NCI-H345 (cell line): ENCODE measurements around the gene RAET1G.
"Not testable (repeated sequence)": the region's sequence is repeated elsewhere in the genome, so short reads cannot be mapped to it uniquely, and the experiment has no call there.

Source experiments
- DNase-seq: peaks from one replicate; lab custom pipeline; 2025; lab: John Stamatoyannopoulos, UW

RAET1G gene

DNA sequence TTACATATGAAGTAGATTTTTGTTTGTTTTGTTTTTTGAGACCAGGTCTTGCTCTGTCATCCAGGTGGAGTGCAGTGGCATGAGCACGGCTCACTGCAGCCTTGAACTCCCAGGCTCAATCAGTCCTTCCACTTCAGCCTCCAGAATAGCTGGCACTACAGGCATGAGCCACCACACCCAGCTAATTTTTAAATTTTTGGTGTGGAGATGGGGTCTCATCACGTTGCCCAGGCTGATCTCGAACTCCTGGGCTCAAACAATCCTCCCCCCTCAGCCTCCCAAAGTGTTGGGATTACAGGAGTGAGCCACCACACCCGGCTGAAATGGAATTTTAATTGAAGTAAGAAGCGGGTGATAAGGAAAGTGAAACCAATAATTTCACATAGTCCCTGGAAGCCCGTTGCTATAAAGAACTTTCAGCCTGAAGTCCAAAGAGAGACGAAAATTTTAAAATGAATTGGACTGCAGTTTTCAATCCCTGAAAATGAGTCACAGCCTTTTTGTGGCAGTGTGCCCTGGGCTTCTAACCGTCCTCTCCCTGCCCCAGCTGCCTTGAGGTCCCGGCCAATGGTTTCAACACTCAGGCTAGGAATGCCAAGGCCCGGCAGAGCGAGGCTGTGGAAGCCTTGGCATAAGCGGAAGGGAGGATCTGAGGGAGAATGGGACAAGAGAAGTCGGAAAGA lies 25.8 kb downstream of the RAET1G start:
- DNase-seq, result no peak

DNA sequence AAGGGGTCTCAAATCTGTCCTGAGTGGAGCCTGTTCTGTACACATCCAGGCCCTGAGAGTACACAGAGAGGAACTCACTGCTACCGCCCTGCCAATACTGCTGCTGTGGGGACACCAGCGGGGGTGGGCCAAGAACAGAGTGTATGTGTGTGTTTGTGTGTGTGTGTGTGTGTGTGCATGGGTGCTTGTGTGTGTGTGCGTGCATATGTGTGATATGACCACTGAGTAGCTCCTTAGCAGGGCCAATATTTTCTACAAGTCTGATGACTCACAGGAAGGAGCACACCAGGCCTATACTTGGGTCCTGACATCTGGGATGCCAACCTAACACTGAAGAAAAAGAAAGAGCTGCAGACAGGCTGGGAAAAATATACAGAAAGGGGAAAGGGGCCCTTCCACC lies 26.4 kb downstream of the RAET1G start:
- no peak for DNase-seq

DNA sequence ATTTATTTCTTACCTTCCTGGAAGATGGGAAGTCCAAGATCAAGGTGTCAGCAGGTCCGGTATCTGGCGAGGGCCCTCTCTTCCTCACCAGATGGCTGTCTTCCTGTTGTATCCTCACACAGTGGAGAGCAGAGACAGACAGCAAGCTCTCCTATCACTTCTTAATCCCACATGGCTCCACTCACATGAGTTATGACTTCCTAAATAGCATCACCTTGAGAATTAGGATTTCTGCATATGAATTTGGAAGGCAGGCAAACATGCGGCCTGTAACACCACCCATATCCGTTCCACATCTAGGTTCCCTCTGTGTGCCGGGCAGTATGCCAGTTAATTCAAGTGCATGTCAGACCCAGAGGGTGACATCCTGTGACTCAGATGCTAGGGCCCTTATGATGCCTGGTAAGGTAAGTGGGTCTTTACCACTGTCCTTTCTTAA lies 27.1 kb downstream of the RAET1G start:
- DNase-seq, result peak; percentile 90

DNA sequence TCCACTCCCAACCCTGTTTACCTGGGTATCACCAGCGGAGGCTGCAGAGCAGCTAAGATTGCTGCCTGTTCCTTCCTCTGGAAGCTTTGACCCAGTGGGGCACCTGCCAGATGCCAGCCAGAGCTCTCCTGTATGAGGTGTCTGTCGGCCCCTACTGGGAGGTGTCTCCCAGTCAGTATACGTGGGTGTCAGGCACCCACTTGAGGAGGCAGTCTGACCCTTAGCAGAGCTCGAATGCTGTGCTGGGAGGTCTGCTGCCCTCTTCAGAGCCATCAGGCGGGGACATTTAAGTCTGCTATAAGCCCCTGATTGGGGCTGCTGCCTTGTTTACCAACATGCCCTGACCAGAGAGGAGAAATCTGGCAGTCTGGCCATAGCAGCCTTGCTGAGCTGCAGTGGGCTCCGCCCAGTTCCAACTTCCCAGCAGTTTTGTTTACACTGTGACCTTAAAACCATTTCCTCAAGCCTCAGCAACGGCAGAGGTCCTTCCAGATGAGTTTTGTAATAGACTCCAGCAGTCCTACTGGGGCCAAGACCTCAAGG lies 27.8 kb downstream of the RAET1G start:
- DNase-seq, result no peak

DNA sequence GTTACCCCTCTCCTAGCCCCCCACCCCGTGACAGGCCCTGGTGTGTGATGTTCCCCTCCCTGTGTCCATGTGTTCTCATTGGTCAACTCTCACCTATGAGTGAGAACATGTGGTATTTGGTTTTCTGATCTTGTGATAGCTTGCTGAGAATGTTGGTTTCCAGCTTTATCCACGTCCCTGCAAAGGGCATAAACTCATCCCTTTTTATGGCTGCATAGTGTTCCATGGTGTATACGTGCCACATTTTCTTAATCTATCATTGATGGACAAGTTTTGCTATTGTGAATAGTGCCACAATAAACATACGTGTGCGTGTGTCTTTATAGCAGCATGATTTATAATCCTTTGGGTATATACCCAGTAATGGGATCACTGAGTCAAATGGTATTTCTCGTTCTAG lies 31.1 kb downstream of the RAET1G start:
- not testable (repeated sequence) for DNase-seq

DNA sequence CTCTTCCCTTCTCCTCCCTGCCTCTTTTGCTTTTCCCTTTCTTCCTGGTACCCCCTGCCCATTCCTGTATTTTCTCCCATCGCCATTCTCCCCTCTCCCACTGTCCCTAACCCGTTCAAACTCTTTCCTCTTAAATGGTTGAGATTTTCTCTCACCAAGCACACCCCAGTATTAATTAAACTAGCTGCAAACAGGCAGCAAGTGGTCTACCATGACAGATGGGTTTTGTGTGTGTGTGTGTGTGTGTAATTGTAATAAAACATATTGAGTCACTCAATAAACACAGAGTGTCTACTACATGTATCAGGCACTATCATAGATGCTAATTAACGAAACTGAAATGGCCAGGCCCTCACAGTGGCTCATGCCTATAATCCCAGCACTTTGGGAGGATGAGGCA lies 31.7 kb downstream of the RAET1G start:
- DNase-seq, result no peak

DNA sequence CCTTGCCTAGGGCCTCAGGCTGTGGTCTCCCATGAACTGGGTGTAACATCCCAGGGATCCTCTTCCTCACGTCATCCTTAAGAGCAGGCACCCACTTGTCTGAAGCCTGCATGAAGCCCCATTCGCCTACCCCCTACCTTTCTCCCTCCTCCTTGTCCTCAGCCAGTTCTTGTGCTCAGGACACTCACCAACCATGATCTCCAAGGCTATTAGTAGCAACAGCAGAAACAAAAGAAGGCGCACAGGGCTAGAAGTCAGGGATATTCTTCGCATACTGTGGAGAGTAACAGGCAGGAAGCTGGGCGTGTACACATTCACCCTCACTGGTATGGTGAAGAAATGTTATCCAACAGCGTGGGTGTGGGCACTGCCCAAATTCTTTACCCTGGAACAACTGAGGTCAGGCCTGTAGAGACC lies 32.3 kb downstream of the RAET1G start:
- DNase-seq, result no peak

DNA sequence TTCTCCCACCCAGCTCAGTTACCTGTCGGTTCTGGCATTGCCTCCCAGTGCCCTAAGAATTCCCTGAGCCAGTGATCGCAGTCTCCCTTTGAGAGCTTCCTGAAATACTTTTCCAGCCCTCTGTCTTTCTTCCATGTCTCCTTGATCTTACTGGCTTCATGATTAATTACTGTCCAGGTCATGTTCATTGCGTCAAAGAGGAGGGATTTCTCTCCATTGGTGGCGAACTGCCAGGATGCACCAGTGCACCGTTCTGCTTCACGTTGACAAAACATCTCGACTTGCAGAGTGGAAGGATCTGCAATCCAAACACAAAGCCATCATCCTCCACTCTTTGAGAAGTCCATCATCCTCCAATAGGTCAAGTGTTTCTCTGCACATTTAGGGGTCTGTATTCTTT lies 33.6 kb downstream of the RAET1G start:
- DNase-seq, result peak; percentile 8

DNA sequence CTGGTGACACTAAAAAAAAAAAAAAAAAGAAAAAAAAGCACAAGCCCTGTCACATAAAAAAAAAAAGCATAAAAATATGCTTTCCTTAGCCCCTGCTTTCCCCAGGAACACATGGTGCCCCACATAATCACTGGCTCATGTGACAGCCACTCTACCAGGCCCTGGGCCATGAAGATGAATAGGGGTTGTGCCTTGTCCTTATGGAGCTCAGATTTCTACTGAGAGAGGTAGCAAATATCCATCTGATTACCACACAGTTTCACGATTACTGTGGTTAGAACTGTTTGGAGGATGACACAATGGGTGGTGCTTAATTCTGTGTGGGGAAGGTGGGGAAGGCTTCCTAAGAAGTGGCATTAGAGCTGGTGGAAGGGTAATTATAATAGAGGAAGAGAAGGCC lies 34.3 kb downstream of the RAET1G start:
- DNase-seq, result no peak

DNA sequence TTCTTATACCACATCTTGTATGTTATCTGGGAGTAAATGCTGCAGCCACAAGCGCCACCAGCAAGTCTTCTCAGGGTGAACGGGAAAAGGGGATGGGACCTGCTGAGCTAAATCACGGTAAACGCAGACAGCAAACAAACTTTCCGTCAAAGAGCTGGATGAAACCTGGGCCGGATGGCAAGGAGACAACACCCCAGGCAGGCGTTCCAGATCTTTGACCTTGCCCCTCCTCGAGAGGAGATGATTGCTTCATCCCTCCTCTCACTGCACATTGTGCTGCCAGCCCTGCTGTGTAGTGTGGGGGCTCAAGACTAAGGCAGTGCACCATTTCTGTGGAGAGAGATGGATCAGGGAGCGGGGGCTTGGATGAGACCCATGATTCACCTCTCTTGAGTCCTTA lies 34.8 kb downstream of the RAET1G start:
- DNase-seq, result no peak

DNA sequence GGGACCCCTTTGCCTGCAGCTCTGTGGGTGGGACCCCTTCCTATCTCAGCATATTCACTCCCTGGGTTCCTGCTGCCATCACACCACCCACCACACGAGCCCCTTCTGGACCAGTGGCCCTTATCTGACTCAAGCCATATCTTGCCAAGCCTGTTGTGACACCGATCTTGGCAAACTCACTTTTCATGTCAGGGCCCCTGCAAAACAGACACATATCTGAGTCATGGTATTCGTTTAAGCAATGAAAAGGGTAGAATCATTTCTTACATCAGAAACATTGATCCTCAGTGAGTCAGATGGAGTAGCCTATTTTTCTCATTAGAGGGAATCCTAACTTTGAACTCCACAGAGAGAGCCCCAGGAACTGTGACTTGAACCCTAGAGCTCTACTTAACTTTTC lies 35.6 kb downstream of the RAET1G start:
- DNase-seq, result no peak

DNA sequence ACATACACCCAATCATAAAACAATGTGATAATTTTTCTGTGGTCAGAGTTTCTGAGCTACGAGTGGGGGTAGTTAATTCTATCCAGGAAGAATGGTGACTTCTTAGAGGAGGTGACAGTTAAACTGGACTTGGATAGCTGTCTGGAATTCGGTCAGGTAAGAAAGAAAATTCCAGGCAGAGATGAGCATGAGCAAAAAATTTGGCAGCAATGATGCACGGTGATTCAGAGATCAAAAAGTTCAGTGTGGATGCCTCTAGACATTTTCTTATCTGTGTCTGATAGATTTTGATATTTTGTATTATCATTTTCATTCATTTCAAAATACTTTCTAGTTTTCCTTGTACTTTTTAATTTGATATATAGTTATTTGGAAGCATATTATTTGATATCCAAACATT lies 37.0 kb downstream of the RAET1G start:
- DNase-seq, result no peak

DNA sequence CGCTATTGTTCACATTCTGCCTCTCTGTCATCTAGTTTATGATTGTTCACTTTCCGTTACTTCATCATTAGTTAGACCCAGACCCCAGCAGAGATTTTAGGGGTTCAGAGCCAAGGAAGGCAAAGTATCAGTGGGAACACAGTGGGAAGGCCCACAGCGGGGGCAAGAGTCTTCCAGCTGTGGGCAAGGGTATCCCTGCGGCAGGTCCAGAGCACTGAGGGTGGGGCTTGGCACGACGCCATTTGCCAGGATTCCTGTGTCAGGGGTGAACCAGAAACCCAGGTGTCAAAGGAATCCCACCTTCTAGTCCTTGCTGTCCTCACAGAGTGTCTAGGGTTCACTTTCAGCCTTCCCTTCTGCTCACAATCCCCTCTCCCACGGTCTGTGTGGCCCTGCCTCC lies 38.3 kb downstream of the RAET1G start:
- no peak for DNase-seq

DNA sequence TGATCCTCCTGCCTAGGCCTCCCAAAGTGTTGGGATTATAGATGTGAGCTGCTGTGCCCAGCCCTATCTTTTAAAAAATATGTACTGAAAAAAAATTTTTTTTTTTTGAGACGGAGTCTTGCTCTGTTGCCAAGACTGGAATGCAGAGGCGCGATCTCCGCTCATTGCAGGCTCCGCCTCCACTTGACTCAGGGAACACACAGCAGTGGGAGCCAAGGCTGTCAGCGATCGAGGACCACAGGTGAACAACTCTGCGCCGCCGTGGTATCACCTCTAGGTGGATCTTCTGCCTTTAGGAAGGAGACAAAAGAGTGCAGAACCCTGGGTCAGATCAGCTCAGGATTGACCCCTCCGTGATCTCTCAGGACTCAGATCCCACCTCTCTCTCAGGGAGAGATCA lies 38.7 kb downstream of the RAET1G start:
- no peak for DNase-seq

DNA sequence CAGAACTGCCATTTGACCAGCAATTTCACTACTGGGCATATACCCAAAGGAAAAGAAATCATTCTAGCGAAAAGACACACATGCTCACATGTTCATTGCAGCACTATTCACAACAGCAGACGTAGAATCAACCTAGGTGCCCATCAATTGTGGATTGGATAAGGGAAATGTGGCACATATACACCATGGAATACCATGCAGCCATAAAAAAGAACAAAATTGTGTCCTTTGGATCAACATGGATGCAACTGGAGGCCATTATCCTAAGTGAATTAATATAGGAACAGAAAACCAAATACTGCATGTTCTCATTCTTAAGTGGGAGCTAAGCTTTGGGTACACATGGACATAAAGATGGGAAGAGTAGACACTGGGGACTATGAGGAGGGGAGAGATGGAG lies 41.1 kb downstream of the RAET1G start:
- DNase-seq, result no peak

DNA sequence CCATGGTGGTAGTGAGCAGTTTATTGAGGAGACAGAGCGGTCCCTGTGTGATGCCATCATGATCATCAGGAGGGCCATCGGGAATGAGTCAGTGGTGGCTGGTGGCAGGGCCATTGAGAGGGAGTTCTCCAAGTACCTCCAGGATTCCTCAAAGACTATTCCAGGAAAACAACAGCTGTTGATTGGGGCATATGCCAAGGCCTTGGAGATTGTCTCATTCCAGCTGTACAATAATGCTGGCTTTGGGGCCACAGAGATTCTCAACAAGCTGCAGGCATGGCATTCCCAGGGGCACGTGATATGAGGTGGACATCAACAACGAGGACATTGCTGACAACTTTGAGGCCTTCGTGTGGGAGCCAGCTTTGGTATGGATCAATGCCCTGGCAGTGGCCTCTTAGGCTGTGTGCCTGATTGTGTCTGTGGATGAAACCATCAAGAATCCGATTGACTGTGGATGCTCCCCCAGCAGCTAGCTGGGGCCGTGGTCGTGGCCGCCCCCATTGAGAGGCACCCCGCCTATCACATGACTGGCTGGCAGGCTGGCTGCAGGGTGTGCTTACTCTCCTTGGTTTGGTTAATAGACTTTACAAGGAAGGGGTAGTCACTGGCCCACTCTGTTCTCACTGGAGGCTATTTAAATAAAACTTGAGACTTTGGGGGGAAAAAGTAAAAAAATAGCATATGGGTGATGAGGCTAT lies 41.7 kb downstream of the RAET1G start:
- no peak for DNase-seq

DNA sequence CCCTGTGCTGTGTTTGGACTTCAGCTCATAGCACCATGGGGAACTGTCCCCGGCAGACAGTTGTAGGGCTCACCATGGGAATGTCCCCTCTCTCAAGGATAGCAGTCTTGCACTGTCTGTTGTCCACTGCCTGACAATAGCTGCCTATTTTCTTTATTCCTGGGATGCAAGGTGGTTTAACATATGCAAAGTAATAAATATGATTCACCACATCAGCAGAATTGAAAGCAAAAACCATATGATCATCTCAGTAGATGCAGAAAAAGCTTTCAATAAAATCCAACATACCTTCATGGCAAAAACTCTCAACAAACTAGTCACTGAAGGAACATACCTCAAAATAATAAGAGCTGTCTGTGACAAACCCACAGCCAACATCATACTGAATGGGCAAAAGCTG lies 45.3 kb downstream of the RAET1G start:
- DNase-seq, result no peak

DNA sequence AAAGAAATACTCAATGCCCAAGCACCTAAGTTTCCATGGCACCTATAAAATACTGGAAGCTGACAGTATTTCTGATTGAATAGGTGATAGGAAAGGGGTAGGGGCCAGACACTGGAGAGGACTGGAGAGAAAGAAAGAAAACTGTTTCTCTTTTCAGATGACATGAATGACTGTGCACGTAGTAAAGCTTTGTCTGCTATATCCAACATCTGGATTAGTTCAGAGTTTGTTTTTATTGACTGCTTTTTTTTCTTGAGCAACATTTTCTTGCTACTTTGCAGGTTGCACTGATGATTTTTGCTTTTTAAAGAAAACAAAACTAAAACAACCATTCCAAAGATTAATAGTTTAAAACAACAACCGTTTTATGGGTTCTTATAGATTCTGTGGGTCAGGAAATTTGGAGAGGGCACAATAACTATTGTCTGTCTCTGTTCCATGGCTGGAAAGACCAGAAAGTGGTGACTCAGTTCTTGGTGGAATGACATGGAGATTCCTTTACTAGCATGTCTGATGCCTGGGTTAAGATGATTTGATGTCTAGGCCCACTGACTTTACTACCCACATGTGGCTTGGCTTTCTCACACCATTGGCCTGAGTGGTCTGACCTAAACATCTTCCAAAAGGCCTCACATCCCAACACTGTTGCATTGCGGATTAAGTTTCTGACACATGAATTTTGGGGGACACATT lies 46.5 kb downstream of the RAET1G start:
- DNase-seq, result no peak

DNA sequence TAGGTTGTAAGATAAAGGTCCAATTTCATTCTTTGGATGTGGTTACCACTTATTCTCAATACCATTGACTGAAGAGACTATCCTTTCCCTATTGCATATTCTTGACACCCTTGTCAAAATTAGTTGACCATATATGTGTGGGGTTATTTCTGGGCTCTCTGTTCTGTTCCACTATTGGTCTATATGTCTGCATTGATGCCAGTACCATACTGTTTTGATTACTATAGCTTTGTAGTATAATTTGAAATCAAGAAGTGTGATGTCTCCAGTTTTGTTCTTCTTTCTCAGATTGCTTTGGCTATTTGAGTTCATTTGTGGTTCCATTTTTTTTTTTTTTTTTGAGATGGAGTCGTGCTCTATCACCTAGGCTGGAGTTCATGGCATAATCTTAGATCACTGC lies 50.7 kb downstream of the RAET1G start:
- DNase-seq, result no peak

DNA sequence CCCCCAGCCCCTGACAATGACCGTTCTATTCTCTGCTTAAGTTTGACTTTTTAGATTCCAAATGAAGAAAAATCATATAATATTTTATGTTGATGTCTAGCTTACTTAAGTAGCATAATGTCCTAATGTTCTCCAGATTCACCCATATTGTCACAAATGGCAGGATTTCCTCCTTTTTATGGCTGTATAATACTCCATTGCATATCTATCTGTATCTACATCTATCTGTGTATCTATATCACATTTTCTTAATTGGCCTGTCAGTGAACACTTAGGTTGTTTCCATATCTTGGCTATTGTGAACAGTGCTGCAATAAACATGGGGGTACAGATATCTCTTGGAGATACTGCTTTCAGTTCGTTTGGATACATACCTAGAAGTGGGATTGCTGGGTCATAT lies 51.7 kb downstream of the RAET1G start:
- no peak for DNase-seq

DNA sequence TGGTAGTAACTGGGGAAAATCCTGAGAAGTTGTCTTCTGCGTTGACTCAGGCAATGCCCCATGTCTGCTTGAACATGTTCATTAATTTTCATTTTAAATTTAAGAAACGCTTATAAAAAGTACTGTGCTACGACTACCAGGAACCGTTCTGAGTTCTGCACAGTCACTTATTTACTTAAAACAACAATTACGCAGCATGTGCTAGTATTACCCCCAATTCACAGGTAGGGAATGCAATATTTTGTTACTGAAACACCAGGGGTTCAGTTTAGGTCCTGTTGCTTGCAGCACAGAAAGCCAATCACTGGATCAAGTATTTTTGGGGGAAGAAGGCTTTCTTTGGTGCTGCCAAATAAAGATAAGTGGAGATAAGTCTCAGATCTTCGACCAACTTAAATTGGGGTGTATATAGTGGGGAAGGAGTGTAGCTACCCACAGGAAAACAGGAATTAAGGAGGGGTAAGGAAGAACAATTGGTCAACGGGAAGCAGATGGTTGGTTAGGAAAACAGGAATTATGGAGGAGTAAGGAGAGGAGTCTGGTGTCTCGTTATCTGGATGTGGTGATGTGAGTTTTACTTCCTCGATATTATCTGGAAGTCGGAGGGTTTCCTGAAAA lies 53.5 kb downstream of the RAET1G start:
- DNase-seq, result no peak

DNA sequence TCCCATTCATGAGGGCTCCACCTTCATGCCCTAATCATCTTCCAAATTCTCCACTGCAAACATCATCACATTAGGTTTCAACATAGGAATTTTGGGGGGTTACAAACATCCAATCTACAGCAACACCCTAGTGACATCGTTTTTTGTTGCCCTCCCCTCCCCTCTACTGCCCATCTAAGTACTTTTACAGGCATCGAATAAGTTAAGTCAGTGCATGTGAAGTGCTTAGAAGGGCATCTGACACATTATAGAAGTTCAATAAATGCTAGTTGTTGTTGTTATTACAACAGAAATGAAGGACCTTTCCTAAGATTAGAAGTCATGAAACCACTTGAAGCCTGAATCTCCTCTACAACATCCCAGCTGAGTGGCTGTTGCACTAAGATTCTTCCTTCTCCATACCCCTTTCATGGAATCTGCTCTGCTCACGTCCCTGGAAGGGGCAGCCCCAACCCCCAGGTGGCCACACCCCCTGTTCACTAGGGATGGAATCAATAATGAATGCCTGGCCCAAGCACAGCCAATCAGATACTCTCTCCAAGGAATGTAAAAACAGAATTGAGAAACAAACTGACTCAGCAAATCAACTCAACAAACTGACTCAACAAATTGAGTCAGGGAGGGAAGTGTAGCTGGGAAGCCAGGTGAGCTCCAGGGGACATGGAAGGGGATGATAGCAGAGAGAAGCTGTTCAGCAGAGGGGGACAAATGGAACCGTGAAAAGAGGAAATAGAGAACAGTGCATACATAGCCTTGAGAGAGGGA lies 54.9 kb downstream of the RAET1G start:
- DNase-seq, result no peak
